AG04450 (cell line): ENCODE data around the gene NCKAP1. TPM values are rescaled to one million over a fixed set of nuclear protein-coding genes. Genes with fewer than 3 reads are reported as not detected.
"Not testable (repeated sequence)": the region's sequence is repeated elsewhere in the genome, so short reads cannot be mapped to it uniquely, and the experiment has no call there.

Experiments used
- CTCF ChIA-PET: fragments of 300-600, 350-600 bp; formaldehyde crosslinking; extraction: SDS; loops from one replicate; lab custom pipeline; 2022; ENCODE audit warnings: antibody characterized with exemption, inconsistent platforms; lab: Charles Lee
- POLR2A ChIA-PET: fragments of 350-600 bp; formaldehyde crosslinking; extraction: SDS; loops from one replicate; lab custom pipeline; 2021; ENCODE audit warnings: antibody characterized with exemption, inconsistent platforms; lab: Yijun Ruan, JAX
- DNase-seq: peaks from one replicate; pipeline ENCODE4 v3.0.0-alpha.2; 2011; ENCODE audit warnings: low read depth, low spot score
- H3K27ac ChIP-seq: one replicate; pipeline ENCODE4 v1.5.1; 2012; ENCODE audit warnings: low read depth, low read length, control low read depth
- H3K27me3 ChIP-seq: one replicate; pipeline ENCODE4 v1.6.0; 2012; ENCODE audit warnings: low read length; ENCODE audit not compliant: control insufficient read depth, insufficient read depth
- H3K4me3 ChIP-seq: 2 replicates; pipeline ENCODE4 v1.5.1; 2011; ENCODE audit warnings: mild to moderate bottlenecking, low read depth, low read length, control low read depth
- H3K9me3 ChIP-seq: 2 replicates; pipeline ENCODE4 v1.5.1; 2012; ENCODE audit warnings: low read length; ENCODE audit not compliant: control insufficient read depth, insufficient read depth
- polyA plus RNA-seq: library from polyadenylated mRNA; depleted of rRNA; stranded (reverse); fragments of >200 nt; gene quantifications from 2 replicates; pipeline ENCODE4 v1.2.3, GENCODE V29; 2011
- TF ChIP-seq, protein P1 (sequence below): IDR thresholded peaks from 2 replicates; pipeline ENCODE4 v1.5.1; 2011; ENCODE audit warnings: low read depth, low read length, control low read depth, inconsistent platforms

The NCKAP1 gene
- polyA plus RNA-seq, 1 experiment, result 182 TPM

DNA sequence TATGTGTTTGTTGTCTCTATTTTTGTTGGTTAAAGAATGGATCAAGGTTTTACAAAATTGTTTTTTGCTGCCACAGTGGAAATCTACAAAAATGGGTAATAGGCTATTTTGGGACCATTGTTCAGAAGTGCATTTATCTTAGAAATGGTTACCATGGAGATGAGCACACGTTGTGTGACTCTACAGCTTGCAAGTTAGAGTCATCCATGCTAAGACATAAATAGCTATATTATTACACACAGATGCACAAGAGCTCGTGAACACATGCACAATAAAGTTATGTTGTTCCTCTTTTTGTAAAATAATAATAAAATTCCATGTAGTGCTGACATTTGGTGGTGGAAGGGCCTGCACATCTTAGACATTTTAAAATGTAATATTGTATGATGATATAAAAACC, 24.8 kb upstream of the NCKAP1 start:
- no peak for DNase-seq
- no peak overlapping the region for H3K27ac ChIP-seq
- POLR2A ChIA-PET, result interaction anchor here (0.7 kb wide), 1 partner anchor 300 kb away, joined by 3 read pairs; no protein-coding TSS in a partner anchor

DNA sequence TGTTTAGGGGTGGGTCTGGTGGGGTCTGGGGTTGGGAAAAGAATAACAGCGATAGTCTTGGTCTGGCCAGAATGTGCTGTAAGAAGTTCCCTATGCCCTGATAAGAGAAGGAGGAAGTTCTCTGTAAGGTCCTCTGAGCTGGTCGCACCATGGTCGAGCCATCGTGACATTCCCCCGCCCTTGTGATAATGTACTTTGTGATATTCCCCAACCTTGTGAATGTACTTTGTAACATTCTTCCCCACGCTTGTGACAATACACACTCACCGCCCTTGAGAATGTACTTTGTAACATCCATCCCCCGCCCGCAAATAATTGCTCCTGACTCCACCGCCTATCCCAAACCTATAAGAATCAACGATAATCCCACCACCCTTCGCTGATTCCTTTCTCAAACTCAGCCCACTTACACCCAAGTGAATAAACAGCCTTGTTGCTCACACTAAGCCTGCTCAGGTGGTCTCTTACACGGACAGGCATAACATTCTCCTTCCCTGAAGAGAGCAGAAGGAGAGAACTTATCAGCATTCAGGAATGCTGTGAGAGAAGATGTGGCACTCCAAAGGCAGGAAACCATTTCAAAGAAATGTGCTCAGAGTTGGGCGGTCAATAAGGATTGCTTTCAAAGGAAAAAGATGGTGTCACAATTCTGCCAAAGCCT, 22.4 kb upstream of the NCKAP1 start:
- CTCF ChIA-PET, result interaction anchor here (3.5 kb wide), 1 partner anchor 9 kb away, joined by 27 read pairs; no protein-coding TSS in a partner anchor
- H3K27me3 ChIP-seq, result no peaks in the 10 kb centered on the region
- TF ChIP-seq, protein P1, sequence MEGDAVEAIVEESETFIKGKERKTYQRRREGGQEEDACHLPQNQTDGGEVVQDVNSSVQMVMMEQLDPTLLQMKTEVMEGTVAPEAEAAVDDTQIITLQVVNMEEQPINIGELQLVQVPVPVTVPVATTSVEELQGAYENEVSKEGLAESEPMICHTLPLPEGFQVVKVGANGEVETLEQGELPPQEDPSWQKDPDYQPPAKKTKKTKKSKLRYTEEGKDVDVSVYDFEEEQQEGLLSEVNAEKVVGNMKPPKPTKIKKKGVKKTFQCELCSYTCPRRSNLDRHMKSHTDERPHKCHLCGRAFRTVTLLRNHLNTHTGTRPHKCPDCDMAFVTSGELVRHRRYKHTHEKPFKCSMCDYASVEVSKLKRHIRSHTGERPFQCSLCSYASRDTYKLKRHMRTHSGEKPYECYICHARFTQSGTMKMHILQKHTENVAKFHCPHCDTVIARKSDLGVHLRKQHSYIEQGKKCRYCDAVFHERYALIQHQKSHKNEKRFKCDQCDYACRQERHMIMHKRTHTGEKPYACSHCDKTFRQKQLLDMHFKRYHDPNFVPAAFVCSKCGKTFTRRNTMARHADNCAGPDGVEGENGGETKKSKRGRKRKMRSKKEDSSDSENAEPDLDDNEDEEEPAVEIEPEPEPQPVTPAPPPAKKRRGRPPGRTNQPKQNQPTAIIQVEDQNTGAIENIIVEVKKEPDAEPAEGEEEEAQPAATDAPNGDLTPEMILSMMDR, result no peak
- POLR2A ChIA-PET, result no interaction called here
- no peak overlapping the region for H3K27ac ChIP-seq
- H3K4me3 ChIP-seq, result no peak overlapping the region
- no peaks in the 10 kb centered on the region for H3K9me3 ChIP-seq
- no peak for DNase-seq

More for the DNA sequence above, 24.8 kb upstream of the NCKAP1 start:
- TF ChIP-seq, protein P1, result no peak
- CTCF ChIA-PET, result no interaction called here
- no peaks in the 10 kb centered on the region for H3K27me3 ChIP-seq
- no peaks in the 10 kb centered on the region for H3K9me3 ChIP-seq
- no peak overlapping the region for H3K4me3 ChIP-seq

DNA sequence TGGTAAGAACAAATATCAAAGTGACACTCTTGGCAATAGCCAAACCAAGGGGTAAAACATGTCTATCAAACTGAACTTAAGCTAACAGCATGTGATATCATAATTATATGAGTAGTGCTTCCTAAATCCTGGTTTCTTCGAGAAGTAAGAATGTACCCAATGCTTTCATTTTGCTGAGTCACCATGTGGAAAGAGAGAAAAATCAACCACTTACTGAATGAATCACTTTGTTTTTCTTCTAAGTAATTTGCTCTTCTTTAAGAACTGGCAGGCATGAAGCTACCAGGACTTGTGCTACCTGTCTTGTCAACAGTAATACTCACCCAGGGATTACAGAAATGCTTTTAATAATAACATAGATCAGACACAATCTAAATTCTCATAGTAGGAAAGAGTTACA, 21.3 kb upstream of the NCKAP1 start:
- no peak overlapping the region for H3K4me3 ChIP-seq
- DNase-seq, result no peak
- H3K27ac ChIP-seq, result no peak overlapping the region
- no peaks in the 10 kb centered on the region for H3K9me3 ChIP-seq
- ChIA-PET CTCF (interaction anchor here (0.7 to 3.5 kb wide), 2 partner anchors 10 to 493 kb away, joined by 7 to 27 read pairs; no protein-coding TSS in a partner anchor), POLR2A (no interaction called here)
- TF ChIP-seq, protein P1, result no peak
- no peaks in the 10 kb centered on the region for H3K27me3 ChIP-seq

DNA sequence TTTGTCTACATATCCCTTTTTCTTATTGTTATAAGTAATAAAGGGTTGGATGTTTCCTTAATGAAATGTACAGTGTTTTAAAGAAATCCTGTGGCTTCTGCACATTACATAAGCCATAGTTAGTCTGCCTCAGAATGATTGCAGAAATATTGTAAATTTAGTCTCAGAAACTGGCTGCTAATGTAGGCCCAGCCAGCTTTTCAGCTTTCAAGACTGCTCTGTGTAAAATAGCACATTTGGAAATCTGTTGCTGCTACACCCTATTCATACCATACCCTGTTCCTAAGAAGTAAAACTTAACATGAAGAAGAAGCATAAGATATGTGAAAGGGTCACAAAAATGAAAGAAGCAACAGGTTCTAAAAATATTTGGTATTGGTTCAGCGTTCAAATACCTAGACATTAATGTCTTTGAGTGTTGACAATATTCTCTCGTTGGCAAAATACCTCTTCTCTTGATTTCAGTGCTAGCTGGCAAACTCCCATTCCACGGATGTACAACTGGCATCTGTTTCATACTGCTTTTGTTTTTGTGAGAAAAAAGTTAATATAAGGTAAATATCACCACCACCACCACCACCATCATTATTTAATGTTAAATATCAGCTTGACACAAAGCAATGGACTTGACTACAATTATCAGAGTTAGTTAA, 19.2 kb upstream of the NCKAP1 start:
- DNase-seq, result no peak
- Histone ChIP-seq H3K9me3 (no peaks in the 10 kb centered on the region), H3K4me3 (no peak overlapping the region), H3K27me3 (peaks cover 2% of the 10 kb centered on the region), H3K27ac (no peak overlapping the region)
- POLR2A ChIA-PET, result no interaction called here
- TF ChIP-seq, protein P1, result no peak
- CTCF ChIA-PET, result interaction anchor here (1.1 to 3.5 kb wide), 3 partner anchors 12 to 37 kb away, joined by 3 to 27 read pairs (median 3); no protein-coding TSS in a partner anchor

DNA sequence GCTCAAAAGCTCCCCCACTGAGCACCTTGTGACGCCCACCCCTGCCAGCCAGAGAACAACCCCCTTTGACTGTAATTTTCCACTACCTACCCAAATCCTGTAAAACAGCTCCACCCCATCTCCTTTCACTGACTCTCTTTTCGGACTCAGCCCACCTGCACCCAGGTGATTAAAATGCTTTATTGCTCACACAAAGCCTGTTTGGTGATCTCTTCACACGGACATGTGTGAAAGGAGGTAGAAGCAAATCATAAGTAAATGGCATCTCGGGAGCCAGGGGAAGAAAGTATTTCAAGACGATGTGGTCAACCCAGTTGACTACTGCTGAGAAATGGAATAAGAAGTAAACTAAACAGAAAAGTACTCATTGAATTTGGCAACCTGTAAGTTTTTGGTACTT, 11.2 kb upstream of the NCKAP1 start:
- H3K27me3 ChIP-seq, result peaks cover 20% of the 10 kb centered on the region
- H3K4me3 ChIP-seq, result no peak overlapping the region
- peaks cover 3% of the 10 kb centered on the region; the same call in 1 of the 2 replicates for H3K9me3 ChIP-seq
- no peak overlapping the region for H3K27ac ChIP-seq
- ChIA-PET POLR2A (no interaction called here), CTCF (no interaction called here)
- no peak for DNase-seq
- TF ChIP-seq, protein P1, result no peak

DNA sequence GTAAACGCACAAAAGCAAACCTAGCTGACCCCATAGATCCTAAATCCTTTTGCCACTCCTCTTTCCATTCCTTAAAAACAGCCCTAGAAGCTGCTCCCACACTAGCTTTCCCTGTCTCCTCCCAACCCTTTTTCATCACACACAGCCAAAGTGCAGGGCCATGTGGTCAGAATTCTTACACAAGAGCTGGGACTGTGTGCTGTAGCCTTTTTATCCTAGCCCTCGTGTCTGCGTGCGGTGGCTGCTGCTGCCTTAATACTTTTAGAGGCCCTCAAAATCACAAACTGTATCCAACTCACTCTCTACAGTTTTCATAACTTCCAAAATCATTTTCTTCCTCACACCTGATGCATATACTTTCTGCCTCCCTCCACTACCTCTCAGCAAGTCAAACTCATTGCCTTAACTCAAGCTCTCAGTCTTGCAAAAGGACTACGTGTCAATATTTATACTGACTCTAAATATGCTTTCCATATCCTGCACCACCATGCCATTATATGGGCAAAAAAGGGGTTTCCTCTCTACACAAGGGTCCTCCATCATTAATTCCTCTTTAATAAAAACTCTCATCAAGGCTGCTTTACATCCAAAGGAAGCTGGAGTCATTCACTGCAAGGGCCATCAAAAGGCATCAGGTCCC, 9.3 kb upstream of the NCKAP1 start:
- H3K4me3 ChIP-seq, H3K9me3 ChIP-seq, CTCF ChIA-PET, DNase-seq, POLR2A ChIA-PET, H3K27ac ChIP-seq: not testable (repeated sequence)
- H3K27me3 ChIP-seq, result peaks cover 18% of the 10 kb centered on the region

DNA sequence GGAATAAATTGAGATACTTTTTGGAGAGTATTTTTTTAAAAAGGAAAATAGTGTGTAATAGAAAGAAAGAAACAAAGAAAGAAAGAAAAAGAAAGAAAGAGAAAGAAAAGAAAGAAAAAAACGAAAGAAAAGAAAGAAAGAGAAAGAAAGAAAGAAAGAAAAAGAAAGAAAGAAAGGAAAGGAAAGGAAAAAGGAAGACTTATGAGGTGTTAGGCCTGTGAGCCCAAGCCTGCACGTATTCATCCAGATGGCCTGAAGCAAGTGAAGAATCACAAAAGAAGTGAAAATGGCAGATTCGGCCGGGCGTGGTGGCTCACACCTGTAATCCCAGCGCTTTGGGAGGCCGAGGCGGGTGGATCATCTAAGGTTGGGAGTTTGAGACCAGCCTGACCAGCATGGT, 5.3 kb upstream of the NCKAP1 start:
- DNase-seq, H3K27ac ChIP-seq, H3K27me3 ChIP-seq, H3K9me3 ChIP-seq, H3K4me3 ChIP-seq, CTCF ChIA-PET, POLR2A ChIA-PET: not testable (repeated sequence)
